Activated CD4-positive, alpha-beta memory T cell treated with anti-CD3 and anti-CD28 coated beads for 36 hours (primary cell): Measurements from ENCODE around the gene USP43. TPM values are rescaled to one million over a fixed set of nuclear protein-coding genes. Genes with fewer than 3 reads are reported as not detected.

Experiments used
- CTCF ChIA-PET: fragments of 350-600 bp; sonication (Branson Sonifier 250); formaldehyde crosslinking; loops from one replicate; lab custom pipeline; 2021; ENCODE audit warnings: antibody characterized with exemption, inconsistent platforms; lab: Charles Lee
- POLR2A ChIA-PET: fragments of 350-600 bp; sonication (Branson Sonifier 250); formaldehyde crosslinking; loops from one replicate; lab custom pipeline; 2021; ENCODE audit warnings: antibody characterized with exemption; lab: Charles Lee
- DNase-seq: peaks from one replicate; pipeline ENCODE4 v3.0.0-alpha.2; 2020
- H3K27ac Mint-ChIP-seq: one replicate; pipeline ENCODE4 v1.8.0; 2021; ENCODE audit warnings: mixed read lengths
- H3K27me3 Mint-ChIP-seq: one replicate; pipeline ENCODE4 v1.8.0; 2021; ENCODE audit warnings: mixed read lengths
- H3K36me3 Mint-ChIP-seq: one replicate; pipeline ENCODE4 v1.8.0; 2021; ENCODE audit warnings: mixed read lengths
- H3K4me1 Mint-ChIP-seq: one replicate; pipeline ENCODE4 v1.8.0; 2021; ENCODE audit warnings: low read depth, mixed read lengths
- H3K4me3 Mint-ChIP-seq: one replicate; pipeline ENCODE4 v1.8.0; 2021; ENCODE audit warnings: mild to moderate bottlenecking, mixed read lengths
- H3K9me3 Mint-ChIP-seq: one replicate; pipeline ENCODE4 v1.8.0; 2021; ENCODE audit warnings: mixed read lengths
- intact Hi-C: fragments of 100-400 bp; cut with micrococcal nuclease; formaldehyde crosslinking; loops from one replicate; pipeline ENCODE4 v1.15.1; 2023
- total RNA-seq, 2 experiments: library from RNA; stranded (reverse); gene quantifications; one replicate each; pipeline ENCODE4 v1.2.3, GENCODE V29; 2021

USP43 gene
- total RNA-seq, 2 experiments from 2014 or later = 0.34 to 0.50 TPM

DNA sequence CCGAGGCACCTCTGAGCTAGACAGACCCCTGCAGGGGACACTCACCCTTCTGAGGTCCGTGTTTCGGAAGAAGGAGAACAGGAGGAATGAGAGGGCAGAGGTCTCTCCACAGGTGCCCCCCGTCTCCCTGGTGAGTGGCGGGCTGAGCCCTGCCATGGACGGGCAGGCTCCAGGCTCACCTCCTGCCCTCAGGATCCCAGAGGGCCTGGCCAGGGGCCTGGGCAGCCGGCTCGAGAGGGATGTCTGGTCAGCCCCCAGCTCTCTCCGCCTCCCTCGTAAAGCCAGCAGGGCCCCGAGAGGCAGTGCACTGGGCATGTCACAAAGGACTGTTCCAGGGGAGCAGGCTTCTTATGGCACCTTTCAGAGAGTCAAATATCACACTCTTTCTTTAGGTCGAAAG is 83.2 kb downstream of the USP43 start:
- H3K36me3 Mint-ChIP-seq = no peaks in the 10 kb centered on the region
- intact Hi-C loops = no loop called here
- CTCF ChIA-PET = interaction anchor here (0.6 to 1.9 kb wide), 8 partner anchors 10 to 433 kb away, joined by 3 to 17 read pairs (median 6); no protein-coding TSS in a partner anchor

DNA sequence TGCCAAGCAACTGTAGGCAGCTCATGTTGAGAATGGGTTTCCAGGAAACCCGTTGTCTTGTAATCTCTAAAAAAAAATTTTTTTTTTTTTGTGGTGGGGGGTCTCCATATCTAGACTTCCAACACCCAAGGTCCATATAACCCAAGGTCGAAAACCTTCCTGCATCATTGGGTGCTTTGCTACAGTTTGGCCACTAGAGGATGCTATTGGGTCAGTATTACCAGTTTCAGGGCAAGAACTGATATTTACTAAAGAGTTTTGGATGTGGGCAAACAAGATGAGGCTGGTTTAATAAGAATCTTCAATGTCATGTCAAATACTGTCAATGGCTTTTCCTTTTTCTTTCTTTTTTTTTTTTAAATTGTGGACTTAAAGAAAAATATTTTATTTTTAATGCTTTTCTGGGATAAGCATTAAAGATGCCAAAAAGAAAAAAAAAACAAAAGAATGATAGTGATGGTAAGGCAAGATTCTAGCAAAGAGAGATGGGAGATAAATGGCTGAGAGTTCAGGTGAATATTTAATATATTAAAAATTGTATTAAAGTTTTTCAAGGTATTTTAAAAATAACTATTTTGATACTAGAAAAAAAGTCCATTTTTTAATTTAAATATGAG is 83.8 kb downstream of the USP43 start:
- CTCF ChIA-PET = interaction anchor here (0.6 to 1.9 kb wide), 7 partner anchors 13 to 432 kb away, joined by 3 to 17 read pairs (median 5); no protein-coding TSS in a partner anchor
- intact Hi-C loops = loop anchor here (1.0 kb wide), 1 partner anchor 39 kb away; no protein-coding TSS in a partner anchor
- H3K4me1 Mint-ChIP-seq = no peaks in the 10 kb centered on the region

More for the DNA sequence above, 83.2 kb downstream of the USP43 start:
- peaks cover 7% of the 10 kb centered on the region for H3K27me3 Mint-ChIP-seq
- no peak overlapping the region for H3K4me3 Mint-ChIP-seq
- no peaks in the 10 kb centered on the region for H3K9me3 Mint-ChIP-seq
- no peak overlapping the region for H3K27ac Mint-ChIP-seq
- H3K4me1 Mint-ChIP-seq = no peaks in the 10 kb centered on the region
- no peak for DNase-seq
- POLR2A ChIA-PET = no interaction called here

DNA sequence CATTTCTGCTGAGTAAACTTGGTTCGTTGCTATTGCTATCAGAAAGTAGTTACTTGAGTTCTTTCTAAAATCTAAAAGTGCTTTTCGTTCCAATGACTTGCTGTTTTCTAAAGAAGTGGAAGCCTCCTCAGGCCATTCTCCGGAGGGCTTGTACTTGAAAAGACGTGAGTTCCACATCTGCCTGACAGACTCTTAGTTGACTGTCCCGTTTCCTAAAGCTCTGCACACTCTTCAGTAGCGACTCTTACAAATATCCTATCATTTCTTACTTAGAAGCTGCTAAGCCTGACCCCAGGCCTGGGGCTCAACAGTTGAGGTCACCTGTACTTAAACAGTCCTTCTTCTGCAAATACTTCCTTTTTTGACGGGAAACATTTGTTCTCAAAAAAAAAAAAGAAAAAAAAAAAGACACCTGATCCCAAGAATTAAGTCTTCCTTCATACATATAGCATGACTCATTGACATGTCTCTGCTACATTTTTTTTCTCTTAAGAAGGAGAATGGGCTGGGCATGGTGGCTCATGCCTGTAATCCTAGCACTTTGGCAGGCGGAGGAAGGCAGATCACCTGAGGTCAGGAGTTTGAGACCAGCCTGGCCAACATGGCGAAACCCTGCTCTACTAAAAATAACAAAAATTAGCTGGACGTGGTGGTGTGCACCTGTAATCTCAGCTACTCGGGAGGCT is 84.6 kb downstream of the USP43 start:
- no peaks in the 10 kb centered on the region for H3K4me1 Mint-ChIP-seq
- no peaks in the 10 kb centered on the region for H3K36me3 Mint-ChIP-seq
- POLR2A ChIA-PET = interaction anchor here (0.7 kb wide), 1 partner anchor 725 kb away, joined by 3 read pairs; no protein-coding TSS in a partner anchor
- peaks cover 7% of the 10 kb centered on the region for H3K27me3 Mint-ChIP-seq
- no peak overlapping the region for H3K4me3 Mint-ChIP-seq
- CTCF ChIA-PET = interaction anchor here (0.7 kb wide), 1 partner anchor 152 kb away, joined by 3 read pairs; no protein-coding TSS in a partner anchor
- no peaks in the 10 kb centered on the region for H3K9me3 Mint-ChIP-seq
- intact Hi-C loops = loop anchor here (1.0 kb wide), 1 partner anchor 38 kb away; no protein-coding TSS in a partner anchor
- H3K27ac Mint-ChIP-seq = no peak overlapping the region
- DNase-seq = no peak

More for the DNA sequence above, 83.8 kb downstream of the USP43 start:
- Mint-ChIP-seq H3K27me3 (peaks cover 7% of the 10 kb centered on the region), H3K27ac (no peak overlapping the region), H3K9me3 (no peaks in the 10 kb centered on the region), H3K4me3 (no peak overlapping the region), H3K36me3 (no peaks in the 10 kb centered on the region)
- POLR2A ChIA-PET = no interaction called here
- DNase-seq = no peak

DNA sequence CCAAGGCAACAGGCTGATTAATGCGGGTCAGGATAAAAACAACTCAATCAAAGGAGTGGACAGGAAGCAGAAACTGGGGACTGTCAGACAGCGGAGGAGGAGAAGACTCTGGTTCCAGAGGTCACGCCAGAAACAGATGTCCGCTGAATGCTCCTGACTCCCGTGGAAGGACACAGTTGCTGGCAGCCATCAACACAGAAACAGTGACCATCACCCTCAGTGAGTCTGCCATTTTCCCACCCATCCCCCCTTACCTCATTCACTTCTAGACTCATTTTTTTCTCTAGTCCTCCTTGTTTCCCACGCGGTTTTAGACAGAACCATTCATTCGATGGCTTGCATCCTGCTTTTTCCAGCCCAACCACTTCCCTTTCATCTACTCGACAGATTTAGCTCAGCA is 105.2 kb downstream of the USP43 start:
- H3K4me1 Mint-ChIP-seq = no peaks in the 10 kb centered on the region
- no peak for DNase-seq
- CTCF ChIA-PET = no interaction called here
- no peaks in the 10 kb centered on the region for H3K9me3 Mint-ChIP-seq
- no peak overlapping the region for H3K27ac Mint-ChIP-seq
- intact Hi-C loops = no loop called here
- H3K4me3 Mint-ChIP-seq = no peak overlapping the region
- H3K27me3 Mint-ChIP-seq = peaks cover 21% of the 10 kb centered on the region
- no peaks in the 10 kb centered on the region for H3K36me3 Mint-ChIP-seq
- POLR2A ChIA-PET = no interaction called here

DNA sequence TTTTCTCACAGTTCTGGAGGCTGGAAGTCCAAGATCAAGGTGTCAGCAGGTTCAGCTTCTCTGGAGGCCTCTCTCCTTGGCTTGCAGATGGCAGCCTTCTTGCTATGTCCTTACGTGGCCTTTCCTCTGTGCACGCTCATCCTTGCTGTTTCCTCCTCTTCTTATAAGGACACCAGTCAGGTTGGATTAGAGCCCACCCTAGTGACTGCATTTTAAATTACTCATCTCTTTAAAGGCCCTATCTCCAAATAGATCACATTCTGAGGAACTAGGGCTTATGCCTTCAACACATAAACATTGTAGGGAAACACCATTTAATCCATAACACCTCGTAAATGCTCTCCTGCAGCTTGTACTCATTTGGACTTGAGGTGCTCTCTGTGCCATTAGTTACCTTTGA is 109.8 kb downstream of the USP43 start:
- H3K27ac Mint-ChIP-seq = no peak overlapping the region
- H3K36me3 Mint-ChIP-seq = no peaks in the 10 kb centered on the region
- ChIA-PET POLR2A (no interaction called here), CTCF (interaction anchor here (1.0 kb wide), 1 partner anchor 13 kb away, joined by 3 read pairs; no protein-coding TSS in a partner anchor)
- no peaks in the 10 kb centered on the region for H3K9me3 Mint-ChIP-seq
- intact Hi-C loops = no loop called here
- H3K27me3 Mint-ChIP-seq = peaks cover 25% of the 10 kb centered on the region
- DNase-seq = no peak
- H3K4me1 Mint-ChIP-seq = no peaks in the 10 kb centered on the region
- H3K4me3 Mint-ChIP-seq = no peak overlapping the region

DNA sequence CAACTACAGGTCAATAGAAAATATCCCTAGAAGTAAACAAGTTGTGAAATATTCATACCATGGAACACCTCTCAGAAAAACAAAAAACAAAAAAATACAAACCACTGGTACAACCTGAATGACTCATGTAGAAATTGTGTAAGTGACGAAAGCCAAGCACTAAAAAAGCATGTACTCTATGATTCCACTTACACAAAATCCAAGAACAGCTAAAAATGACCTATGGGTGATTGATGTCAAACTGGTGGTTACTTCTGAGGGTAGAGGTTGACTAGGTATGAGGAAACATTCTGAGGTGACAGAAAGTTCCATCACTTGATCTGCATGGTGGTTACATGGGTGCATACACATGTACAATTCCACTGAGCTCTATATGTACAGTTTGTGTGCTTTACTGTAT is 114.9 kb downstream of the USP43 start:
- H3K27me3 Mint-ChIP-seq = peaks cover 20% of the 10 kb centered on the region
- intact Hi-C loops = no loop called here
- no peak for DNase-seq
- no peaks in the 10 kb centered on the region for H3K36me3 Mint-ChIP-seq
- POLR2A ChIA-PET = no interaction called here
- H3K27ac Mint-ChIP-seq = no peak overlapping the region
- no peak overlapping the region for H3K4me3 Mint-ChIP-seq
- CTCF ChIA-PET = interaction anchor here (1.5 kb wide), 1 partner anchor 32 kb away, joined by 9 read pairs; no protein-coding TSS in a partner anchor
- H3K4me1 Mint-ChIP-seq = no peaks in the 10 kb centered on the region
- no peaks in the 10 kb centered on the region for H3K9me3 Mint-ChIP-seq

DNA sequence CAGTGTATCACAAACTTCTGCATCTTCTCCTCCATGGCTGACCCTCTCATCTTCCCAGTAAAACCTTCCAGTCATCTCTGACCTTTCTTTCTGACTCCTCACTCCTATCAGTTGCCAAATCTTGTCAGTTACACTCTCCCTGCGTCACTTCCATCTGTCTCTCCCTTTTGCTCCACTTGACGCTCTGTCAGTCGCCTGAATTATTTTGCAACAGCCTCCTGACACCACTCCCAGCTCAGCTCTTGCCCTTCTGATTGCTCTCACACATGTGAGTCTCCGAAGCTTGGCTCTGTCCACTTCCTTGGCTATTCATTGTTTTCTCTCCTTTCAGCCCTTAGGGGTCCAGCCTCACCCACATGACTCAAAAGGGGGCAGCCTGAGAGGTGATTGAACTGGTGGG is 118.3 kb downstream of the USP43 start:
- peaks cover 17% of the 10 kb centered on the region for H3K27me3 Mint-ChIP-seq
- H3K9me3 Mint-ChIP-seq = no peaks in the 10 kb centered on the region
- CTCF ChIA-PET = no interaction called here
- intact Hi-C loops = no loop called here
- DNase-seq = no peak
- no peaks in the 10 kb centered on the region for H3K36me3 Mint-ChIP-seq
- POLR2A ChIA-PET = no interaction called here
- no peak overlapping the region for H3K27ac Mint-ChIP-seq
- H3K4me3 Mint-ChIP-seq = no peak overlapping the region
- no peaks in the 10 kb centered on the region for H3K4me1 Mint-ChIP-seq

DNA sequence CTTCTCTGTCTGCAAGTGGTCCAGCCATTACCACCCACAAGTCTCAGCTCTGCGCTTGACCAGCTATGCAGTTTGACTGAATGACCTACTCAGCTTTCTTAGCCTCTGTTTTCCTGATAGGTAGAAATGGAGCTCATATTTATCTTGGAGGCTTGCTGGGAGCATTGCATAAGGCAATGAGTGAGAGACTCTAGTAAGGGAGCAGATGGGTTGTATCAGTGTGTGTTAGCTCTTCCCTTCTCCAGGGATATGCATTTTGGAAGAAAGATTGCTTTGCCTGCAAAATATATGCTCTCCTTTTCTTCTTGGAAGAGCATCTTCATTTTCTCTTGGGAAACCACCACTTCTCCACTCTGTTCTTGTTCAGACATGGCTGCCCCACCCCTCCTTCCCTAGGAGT is 120.0 kb downstream of the USP43 start:
- POLR2A ChIA-PET = no interaction called here
- intact Hi-C loops = no loop called here
- no peaks in the 10 kb centered on the region for H3K36me3 Mint-ChIP-seq
- CTCF ChIA-PET = interaction anchor here (1.7 kb wide), 1 partner anchor 188 kb away, joined by 4 read pairs; no protein-coding TSS in a partner anchor
- H3K4me3 Mint-ChIP-seq = no peak overlapping the region
- no peaks in the 10 kb centered on the region for H3K9me3 Mint-ChIP-seq
- H3K27me3 Mint-ChIP-seq = peaks cover 15% of the 10 kb centered on the region
- no peaks in the 10 kb centered on the region for H3K4me1 Mint-ChIP-seq
- H3K27ac Mint-ChIP-seq = no peak overlapping the region
- no peak for DNase-seq

DNA sequence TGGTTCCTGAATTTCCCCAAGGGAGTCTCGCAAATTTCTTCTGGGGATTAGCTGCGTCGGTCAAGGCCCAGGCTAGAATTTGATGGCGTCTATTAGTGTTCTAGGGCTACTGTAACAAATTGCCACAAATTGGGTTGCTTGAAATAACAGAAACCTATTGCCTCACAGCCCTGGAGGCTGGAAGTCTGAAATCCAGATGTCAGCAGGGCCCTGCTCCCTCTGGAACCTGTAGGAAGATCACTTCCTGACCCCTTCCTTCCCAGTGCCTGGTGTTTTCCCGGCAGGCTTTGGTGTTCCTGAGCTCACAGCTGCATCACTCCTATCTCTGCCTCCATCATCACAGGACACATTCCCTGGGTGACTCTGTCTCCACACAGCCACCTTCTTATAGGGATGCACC is 121.7 kb downstream of the USP43 start:
- Mint-ChIP-seq H3K36me3 (no peaks in the 10 kb centered on the region), H3K9me3 (no peaks in the 10 kb centered on the region), H3K27ac (no peak overlapping the region), H3K4me1 (no peaks in the 10 kb centered on the region), H3K27me3 (peaks cover 10% of the 10 kb centered on the region), H3K4me3 (no peak overlapping the region)
- DNase-seq = no peak
- CTCF ChIA-PET = interaction anchor here (1.7 kb wide), 1 partner anchor 189 kb away, joined by 4 read pairs; no protein-coding TSS in a partner anchor
- POLR2A ChIA-PET = no interaction called here
- intact Hi-C loops = no loop called here

DNA sequence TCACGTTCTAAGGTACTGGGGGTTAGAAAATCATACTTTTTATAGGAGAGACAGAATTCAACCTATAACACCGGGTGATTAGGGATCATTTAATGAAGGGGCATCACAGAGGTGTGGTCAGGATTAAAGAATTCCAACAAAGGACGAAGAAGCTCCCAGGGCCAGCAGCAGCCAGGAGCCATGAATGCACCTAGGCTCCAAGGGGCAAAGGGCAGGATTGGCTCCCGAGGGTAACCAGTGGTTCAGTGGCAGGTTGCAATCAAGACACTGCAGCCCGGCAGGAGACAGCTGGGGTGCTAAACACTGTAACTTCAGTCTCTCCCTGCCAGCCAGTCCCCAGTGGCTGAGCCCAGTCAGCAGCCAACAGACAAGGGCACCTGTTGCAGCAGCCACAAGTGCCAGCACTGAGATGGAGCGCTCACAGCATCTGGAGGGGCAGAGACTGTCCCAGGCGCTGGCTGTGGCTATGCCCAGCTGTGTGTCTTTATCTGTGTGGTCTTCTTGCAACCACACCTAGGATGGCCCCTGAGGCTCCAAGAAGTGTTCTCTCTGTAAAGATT is 122.2 kb downstream of the USP43 start:
- ChIA-PET CTCF (no interaction called here), POLR2A (no interaction called here)
- Mint-ChIP-seq H3K4me3 (no peak overlapping the region), H3K27ac (no peak overlapping the region), H3K4me1 (no peaks in the 10 kb centered on the region), H3K36me3 (no peaks in the 10 kb centered on the region), H3K9me3 (no peaks in the 10 kb centered on the region), H3K27me3 (peaks cover 10% of the 10 kb centered on the region)
- intact Hi-C loops = no loop called here
- DNase-seq = no peak

DNA sequence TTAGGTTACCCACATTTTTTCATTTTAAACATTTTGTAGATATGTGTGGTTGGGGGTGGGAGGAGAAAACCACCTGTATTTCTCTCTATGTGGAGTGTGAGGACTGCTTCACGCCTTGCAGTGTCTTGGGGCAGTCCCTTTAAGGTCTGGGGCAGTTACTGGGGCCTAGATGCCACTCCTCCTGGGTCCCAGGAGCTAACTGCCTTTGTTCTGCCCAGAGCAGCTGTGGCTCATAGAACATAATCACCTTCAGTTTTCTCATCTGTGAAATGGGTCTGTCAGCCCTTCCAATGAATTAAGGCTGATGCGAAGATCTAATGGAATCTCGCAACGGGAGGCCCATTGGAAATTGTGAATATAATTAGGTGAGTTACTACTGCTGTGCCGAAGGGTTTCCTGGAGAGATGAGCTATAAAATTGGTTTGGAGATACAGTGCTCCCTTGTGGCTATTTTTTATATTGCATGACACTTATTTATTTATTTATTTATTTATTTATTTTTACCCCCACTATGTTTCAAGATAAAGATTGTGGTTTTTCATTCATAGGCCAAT is 123.1 kb downstream of the USP43 start:
- Mint-ChIP-seq H3K27ac (no peak overlapping the region), H3K27me3 (peaks cover 10% of the 10 kb centered on the region), H3K4me3 (no peak overlapping the region), H3K9me3 (no peaks in the 10 kb centered on the region), H3K36me3 (no peaks in the 10 kb centered on the region), H3K4me1 (no peaks in the 10 kb centered on the region)
- DNase-seq = no peak
- POLR2A ChIA-PET = no interaction called here
- intact Hi-C loops = loop anchor here (1.0 kb wide), 1 partner anchor 39 kb away; no protein-coding TSS in a partner anchor
- CTCF ChIA-PET = interaction anchor here (0.7 to 1.9 kb wide), 13 partner anchors 9 to 192 kb away, joined by 3 to 22 read pairs (median 4); partner anchors contain the start of genes CFAP52, DHRS7C and STX8
